Right lobe of liver (tissue), 4 donors: ENCODE data around the gene COL18A1.

Experiments
- POLR2A ChIP-seq: fragments of 450-650 bp; IDR thresholded peaks from one replicate; pipeline ENCODE4 v1.6.1; 2017; ENCODE audit warnings: antibody characterized with exemption, mild to moderate bottlenecking
- TF ChIP-seq, protein P1 (sequence below), 4 donors: fragments of 200-600 bp in 3 of 4; fragments of 450-650 bp in 1 of 4; IDR thresholded peaks; one replicate each; pipeline versions ENCODE4 v1.5.1 to v1.8.0; 2016 to 2022; ENCODE audit warnings: antibody characterized with exemption in 4 of 4, mild to moderate bottlenecking in 2 of 4
- donor health status: DM: no; HTN: no; CAD: no.
- donor health status: DM: no; HTN: no; CAD: no.
- donor health status: DM: no; HTN: yes; CAD: no.

DNA sequence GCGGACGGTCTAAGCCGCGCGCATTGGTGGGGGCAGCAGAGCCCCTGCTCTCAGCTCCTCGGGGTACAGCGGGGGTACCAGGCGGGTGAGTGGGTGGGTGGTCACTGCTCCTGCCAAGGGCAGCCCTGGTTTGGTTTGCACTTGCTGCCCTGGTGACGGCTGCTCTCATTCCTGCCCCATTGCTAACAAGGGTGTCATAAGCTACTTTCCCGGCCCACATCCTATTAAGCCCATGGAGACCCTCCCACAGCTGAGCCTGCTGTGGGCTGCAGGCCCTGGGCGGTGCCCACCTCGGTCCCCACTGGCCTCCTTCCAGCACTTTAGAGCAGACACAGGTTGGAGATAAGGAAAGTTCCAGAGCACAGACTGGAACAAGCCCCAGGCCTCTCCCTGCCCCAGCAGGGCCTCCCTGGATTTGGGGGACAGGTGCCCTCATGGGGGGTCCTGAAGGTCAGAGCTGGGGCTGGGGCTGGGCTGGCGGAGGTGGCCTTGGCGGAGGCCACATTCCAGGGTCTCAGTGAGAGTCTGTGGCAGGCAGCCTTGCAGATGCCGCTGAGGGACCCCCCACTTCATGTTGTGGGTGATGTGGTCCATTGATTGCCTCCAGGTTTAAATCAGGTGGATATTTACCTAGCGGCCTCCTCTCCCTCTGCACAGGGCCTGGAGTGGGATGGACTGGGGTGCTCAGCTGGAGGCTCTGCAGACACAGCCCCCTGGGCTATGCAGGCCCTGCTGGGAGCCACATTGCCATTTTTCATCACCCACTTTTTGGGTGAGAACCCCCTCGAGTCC lies 27.0 kb downstream of the COL18A1 start:
- TF ChIP-seq POLR2A, result no peak
- TF ChIP-seq, protein P1, sequence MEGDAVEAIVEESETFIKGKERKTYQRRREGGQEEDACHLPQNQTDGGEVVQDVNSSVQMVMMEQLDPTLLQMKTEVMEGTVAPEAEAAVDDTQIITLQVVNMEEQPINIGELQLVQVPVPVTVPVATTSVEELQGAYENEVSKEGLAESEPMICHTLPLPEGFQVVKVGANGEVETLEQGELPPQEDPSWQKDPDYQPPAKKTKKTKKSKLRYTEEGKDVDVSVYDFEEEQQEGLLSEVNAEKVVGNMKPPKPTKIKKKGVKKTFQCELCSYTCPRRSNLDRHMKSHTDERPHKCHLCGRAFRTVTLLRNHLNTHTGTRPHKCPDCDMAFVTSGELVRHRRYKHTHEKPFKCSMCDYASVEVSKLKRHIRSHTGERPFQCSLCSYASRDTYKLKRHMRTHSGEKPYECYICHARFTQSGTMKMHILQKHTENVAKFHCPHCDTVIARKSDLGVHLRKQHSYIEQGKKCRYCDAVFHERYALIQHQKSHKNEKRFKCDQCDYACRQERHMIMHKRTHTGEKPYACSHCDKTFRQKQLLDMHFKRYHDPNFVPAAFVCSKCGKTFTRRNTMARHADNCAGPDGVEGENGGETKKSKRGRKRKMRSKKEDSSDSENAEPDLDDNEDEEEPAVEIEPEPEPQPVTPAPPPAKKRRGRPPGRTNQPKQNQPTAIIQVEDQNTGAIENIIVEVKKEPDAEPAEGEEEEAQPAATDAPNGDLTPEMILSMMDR (IDR thresholded peaks at IDR 0.05), result no peak
